ENCODE results near the gene STK24.

The STK24 gene

GRCh38 chr13:98428256-98428966 lies 148.5 kb downstream of the STK24 start:
- Histone ChIP-seq H3K4me1 (no peaks in the 10 kb centered on the region), H3K4me3 (ENCODE audit: low read depth, low read length) (no peak overlapping the region), H3K27me3 (no peaks in the 10 kb centered on the region), H3K36me3 (peaks cover 25% of the 10 kb centered on the region), H3K9me3 (no peaks in the 10 kb centered on the region)
- TF ChIP-seq CTCF (IDR thresholded peaks at IDR 0.05; ENCODE audit: low read depth, low read length): no peak
- no peak for DNase-seq

GRCh38 chr13:98427331-98427995 lies 149.4 kb downstream of the STK24 start:
- no peak for DNase-seq
- Histone ChIP-seq H3K9me3 (no peaks in the 10 kb centered on the region), H3K4me3 (ENCODE audit: low read depth, low read length) (no peak overlapping the region), H3K4me1 (no peaks in the 10 kb centered on the region), H3K27me3 (no peaks in the 10 kb centered on the region), H3K36me3 (peaks cover 25% of the 10 kb centered on the region)
- TF ChIP-seq CTCF (IDR thresholded peaks at IDR 0.05; ENCODE audit: low read depth, low read length): no peak

- DNase-seq: no peak
- Histone ChIP-seq H3K36me3 (peaks cover 18% of the 10 kb centered on the region), H3K4me3 (ENCODE audit: low read depth, low read length) (no peak overlapping the region), H3K4me1 (no peaks in the 10 kb centered on the region), H3K9me3 (no peaks in the 10 kb centered on the region), H3K27me3 (no peaks in the 10 kb centered on the region)
- no peak for TF ChIP-seq CTCF (IDR thresholded peaks at IDR 0.05; ENCODE audit: low read depth, low read length)
Observed at GRCh38 chr13:98423417-98423816, 153.5 kb downstream of the STK24 start.

DNA sequence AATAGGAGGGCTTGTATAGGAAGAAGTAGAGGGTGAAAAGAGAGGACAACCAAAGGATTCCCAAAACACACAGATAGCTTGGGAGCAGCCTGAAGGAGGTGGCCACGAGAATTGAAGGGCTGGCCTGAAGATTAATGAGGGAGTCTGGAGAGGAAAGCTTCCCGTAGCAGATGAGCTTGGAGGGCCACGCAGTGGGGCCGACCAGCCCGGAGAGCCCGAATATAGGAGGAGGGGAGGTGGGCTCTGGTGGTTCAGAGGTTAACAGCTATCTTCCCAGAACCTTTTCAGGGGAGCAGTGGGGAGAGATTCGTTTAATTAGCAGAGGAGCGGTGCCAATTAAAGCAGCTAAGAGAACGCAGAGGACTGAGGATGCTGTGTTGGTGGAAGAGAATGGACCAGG lies 154.9 kb downstream of the STK24 start:
- TF ChIP-seq CTCF (IDR thresholded peaks at IDR 0.05; ENCODE audit: low read depth, low read length): no peak
- Histone ChIP-seq H3K4me3 (ENCODE audit: low read depth, low read length) (no peak overlapping the region), H3K36me3 (peaks cover 19% of the 10 kb centered on the region), H3K9me3 (no peaks in the 10 kb centered on the region), H3K4me1 (no peaks in the 10 kb centered on the region), H3K27me3 (no peaks in the 10 kb centered on the region)
- DNase-seq: no peak

DNA sequence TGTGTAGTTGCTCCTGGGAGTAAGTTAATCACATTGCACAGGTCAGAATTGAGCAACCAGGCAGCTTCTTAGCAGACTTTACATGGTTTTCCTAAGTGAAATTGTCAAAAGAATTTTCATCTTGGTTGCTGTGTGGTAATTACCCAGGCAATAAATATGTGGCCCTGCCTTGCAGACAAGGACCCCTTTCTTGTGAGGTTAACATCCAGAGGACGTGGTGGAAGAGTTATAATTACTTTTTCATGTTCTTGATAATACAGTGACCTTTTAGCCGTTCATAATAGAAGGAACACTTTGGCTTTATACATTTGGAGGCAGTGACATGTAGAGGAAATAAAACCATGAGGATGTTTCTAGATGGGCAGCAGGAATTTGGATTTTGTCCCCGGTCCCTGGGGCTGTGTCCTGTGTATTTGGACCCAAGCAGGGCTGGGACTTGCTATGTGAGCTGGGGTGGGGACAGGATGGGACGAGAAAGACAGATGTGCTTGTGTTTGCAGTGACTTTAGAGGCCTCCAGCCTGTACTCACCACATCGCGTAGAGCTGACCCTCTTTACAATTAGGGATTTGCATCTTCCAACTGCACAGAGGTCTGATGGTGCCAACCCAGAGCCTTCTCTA lies 156.2 kb downstream of the STK24 start:
- TF ChIP-seq CTCF (IDR thresholded peaks at IDR 0.05; ENCODE audit: low read depth, low read length): no peak
- DNase-seq: no peak
- Histone ChIP-seq H3K9me3 (no peaks in the 10 kb centered on the region), H3K4me3 (ENCODE audit: low read depth, low read length) (no peak overlapping the region), H3K4me1 (no peaks in the 10 kb centered on the region), H3K27me3 (no peaks in the 10 kb centered on the region), H3K36me3 (peaks cover 15% of the 10 kb centered on the region)

Measured in BE2C (cell line).